COLO668 (cell line): ENCODE results near the gene EEF2K.
"Not testable (repeated sequence)": the region's sequence is repeated elsewhere in the genome, so short reads cannot be mapped to it uniquely, and the experiment has no call there.

Experiments
- DNase-seq: peaks from one replicate; lab custom pipeline; 2025; ENCODE audit not compliant: unreplicated experiment; lab: John Stamatoyannopoulos, UW

The EEF2K gene

DNA sequence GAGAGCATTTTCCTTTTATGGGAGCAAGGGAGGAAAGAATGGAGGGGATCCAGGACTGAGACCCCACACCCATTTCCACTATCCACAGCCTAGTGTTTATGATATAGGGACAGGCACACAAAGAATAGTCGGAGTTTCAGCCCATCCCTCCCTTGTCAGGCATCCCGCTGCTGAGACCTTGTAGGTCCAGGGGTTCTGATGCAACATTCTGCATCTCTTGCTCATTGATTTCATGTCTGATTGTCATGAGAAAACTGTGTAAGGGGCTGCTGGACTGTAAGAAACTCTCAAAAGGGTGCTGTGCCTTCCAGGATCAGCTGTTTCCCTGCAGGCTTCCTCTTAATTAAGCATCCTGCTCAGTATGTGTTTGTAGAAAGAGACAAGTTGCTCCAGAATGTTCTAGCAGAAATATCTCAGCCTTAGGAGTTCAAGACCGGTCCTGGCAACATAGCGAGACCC lies 85.8 kb downstream of the EEF2K start:
- DNase-seq: no peak

DNA sequence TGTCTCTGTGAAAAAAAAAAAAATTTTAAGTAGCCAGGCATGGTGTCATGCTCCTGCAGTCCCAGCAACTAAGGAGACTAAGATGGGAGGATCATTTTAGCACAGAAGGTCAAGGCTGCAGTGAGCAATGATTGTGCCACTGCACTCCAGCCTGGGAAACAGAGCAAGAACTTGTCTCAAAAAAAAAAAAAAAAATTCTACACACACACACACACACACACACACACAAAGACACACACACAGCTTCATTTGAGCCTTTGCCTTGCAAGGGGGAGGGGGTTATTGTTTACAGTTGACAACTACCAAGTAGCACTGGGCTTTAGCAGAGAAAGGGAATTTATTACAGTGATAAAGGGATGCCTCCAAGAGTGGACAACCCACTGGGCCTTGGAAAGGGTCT lies 86.2 kb downstream of the EEF2K start:
- no peak for DNase-seq

GRCh38 chr16:22293137-22294106 lies 87.3 kb downstream of the EEF2K start:
- DNase-seq: no peak

- no peak for DNase-seq
Measured at GRCh38 chr16:22296225-22297113, 90.4 kb downstream of the EEF2K start.

DNA sequence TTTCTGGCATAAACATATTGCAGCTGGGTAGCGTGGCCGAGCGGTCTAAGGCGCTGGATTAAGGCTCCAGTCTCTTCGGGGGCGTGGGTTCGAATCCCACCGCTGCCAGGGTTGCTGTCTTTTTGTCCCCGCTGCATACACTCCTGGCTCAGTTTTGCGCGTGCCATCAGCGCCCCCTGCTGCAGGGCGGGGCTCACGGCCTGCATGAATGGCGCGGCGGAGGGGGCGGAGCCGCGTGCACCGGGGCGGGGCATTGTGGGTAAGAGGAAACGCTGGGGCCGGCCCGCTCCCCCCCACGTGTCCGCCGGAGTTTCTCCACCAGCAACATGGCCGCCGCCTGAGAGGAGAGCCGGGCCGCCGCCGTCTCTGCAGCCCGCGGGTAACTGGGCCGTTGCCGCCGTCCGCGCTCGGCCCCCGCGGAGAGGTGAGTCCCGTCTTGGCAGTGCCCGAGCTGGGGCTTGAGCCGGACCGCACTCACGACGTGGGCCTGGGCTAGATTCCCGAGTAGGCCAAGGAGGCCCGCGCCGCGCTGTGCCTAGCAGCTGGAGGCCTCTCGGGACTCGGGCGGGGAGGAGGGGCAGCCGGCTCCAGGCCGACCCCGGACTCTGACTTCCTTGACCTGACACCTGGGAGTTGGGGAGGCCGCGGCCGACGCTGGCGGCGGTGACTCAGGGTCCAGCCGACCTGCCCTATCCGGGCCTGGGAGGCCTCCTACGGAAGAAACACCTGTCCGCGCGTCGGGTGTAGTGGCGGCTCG lies 91.2 kb downstream of the EEF2K start, which contains the start of gene POLR3E:
TSS of gene POLR3E (plus strand) at position 296 of the 757 bp plus-strand sequence. CDS start 5,560 bp downstream, outside the sequence.
- peak; percentile 97 for DNase-seq

- peak; percentile 58 for DNase-seq
Measured at GRCh38 chr16:22297871-22298733, 92.0 kb downstream of the EEF2K start.

DNA sequence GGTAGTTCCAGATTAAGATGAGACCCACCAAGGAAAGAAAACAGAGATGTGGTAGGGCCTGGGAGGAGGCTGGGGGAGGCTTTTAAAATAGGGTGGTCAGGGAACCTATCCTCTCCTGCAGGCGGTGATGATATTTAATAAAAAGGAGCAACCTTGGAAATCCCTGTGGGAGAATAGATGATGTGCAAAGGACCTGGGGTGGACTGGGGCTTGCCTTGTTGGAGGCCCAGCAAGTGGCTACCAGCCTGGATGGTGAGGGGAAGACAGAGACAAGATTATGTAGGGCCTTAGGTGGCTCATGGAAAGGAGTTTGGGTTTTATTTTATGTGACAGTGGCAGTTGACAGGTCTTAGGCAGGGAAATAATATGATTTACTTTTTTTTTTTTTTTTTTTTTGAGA lies 93.0 kb downstream of the EEF2K start:
- DNase-seq: no peak

DNA sequence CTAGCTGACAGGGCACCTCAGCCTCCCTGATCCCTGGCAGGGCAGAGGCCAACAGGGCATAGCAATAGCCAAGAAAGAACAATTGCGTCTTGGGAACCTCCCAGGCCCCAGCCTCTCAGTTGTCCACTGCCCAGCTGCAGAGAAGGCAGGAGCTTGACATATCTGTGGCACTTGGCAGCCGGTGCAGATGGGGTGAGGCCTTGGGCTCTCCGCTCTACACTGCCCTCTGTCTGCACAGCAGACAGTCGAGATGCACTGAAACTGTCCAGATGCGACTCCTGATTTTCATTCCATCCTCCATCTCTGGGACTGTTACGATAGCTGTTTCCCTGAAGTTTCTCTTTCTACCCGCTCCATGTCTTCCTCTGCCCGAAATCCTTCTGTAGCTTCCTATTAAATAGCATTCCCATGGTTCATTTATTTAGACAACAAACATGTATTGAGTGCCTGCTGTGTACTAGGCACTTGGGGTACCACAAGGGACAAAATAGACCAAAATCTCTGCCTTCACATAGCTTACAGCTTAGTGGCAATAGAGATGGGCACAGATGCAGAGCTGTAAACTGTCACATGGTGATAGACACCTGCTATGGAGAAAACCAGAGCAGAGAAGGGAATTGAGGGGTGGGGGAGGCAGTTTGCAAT lies 94.5 kb downstream of the EEF2K start:
- peak; percentile 46 for DNase-seq

DNA sequence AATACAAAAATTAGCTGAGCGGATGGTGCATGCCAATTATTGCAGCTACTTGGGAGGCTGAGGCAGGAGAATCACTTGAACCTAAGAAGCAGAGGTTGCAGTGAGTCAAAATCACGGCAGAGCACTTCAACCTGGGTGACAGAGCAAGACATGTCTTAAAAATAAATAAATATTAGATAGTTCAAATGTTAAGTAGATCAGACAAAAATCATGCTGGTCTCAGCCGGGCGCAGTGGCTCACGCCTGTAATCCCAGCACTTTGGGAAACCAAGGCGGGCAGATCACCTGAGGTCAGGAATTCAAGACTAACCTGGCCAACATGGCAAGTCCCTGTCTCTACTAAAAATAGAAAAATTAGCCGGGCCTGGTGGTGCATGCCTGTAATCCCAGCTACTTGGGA lies 95.3 kb downstream of the EEF2K start:
- not testable (repeated sequence) for DNase-seq

GRCh38 chr16:22302776-22303363 lies 96.8 kb downstream of the EEF2K start:
- no peak for DNase-seq

DNA sequence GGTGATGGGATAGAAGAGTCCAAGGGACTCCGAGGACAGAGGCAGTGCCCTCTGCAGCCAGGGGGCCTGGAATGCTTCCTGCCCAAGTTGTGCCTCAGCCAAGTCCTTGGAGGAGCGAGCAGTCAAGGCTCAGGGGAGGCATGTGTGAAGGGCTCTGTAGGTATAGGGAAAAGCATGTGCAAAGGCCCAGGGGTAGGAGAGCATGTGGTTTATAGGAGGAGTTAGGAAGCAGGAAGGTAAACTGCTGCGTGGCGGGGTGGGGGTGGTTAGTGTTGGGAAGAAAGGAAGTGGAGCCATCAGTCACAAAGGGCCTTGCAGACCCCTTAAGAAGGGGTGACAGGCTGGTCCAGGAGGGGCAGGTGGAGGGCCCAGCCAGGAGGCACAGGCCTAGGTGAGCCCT lies 98.3 kb downstream of the EEF2K start:
- no peak for DNase-seq

DNA sequence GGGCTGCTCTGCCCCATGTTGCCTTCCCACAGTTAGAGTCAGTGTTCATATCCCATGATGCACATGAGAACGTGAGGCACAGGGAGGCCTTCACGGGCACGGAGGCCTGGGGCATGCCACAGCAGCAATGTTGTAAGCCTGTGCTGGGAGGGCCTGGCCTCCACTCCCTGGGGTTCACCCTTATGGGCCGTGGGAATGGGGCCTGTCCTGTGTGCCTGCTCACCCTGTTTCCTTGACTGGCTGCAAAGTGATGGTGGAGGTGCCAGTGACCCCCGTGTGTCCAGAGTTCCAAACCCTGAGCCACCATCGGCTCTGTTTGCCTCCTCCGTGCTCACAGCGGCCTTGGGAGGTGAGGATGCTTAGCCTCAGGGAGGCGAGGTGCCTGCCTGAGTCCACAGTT lies 100.7 kb downstream of the EEF2K start:
- no peak for DNase-seq

DNA sequence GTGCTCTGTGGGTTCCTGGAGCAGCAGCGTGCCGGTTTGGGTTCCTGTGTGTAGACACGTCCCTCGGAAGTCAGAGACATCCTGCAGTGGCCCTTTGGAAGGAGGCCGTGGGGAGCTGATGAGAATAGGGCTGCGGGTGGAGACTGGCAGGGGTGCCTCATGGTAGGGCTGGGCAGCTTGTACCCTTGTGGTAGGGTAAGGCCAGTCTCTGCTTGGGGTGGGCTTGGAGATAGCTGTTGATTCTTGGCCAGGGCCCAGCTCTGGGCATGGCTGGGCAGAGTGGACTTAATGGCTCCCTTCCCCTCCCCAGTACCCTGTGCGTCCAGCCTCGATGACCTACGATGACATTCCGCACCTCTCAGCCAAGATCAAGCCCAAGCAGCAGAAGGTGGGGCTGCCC lies 101.8 kb downstream of the EEF2K start:
- DNase-seq: no peak

- no peak for DNase-seq
Measured at GRCh38 chr16:22308824-22309520, 102.9 kb downstream of the EEF2K start.

DNA sequence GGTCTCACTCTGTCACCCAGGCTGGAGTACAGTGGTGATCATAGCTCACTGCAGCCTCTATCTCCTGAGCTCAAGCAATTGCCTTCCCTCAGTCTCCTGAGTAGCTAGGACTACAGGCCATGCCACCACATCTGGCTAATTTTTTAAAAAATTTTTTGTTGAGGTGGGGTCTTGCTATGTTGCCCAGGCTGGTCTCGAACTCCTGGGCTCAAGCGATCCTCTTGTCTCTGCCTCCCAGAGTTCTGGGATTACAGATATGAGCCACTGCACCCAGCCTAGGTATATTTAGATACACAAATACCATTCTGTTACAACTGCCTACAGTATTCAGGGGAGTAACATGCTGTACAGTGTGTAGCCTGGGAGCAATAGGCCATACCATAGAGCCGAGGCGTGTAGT lies 105.4 kb downstream of the EEF2K start:
- DNase-seq: no peak

DNA sequence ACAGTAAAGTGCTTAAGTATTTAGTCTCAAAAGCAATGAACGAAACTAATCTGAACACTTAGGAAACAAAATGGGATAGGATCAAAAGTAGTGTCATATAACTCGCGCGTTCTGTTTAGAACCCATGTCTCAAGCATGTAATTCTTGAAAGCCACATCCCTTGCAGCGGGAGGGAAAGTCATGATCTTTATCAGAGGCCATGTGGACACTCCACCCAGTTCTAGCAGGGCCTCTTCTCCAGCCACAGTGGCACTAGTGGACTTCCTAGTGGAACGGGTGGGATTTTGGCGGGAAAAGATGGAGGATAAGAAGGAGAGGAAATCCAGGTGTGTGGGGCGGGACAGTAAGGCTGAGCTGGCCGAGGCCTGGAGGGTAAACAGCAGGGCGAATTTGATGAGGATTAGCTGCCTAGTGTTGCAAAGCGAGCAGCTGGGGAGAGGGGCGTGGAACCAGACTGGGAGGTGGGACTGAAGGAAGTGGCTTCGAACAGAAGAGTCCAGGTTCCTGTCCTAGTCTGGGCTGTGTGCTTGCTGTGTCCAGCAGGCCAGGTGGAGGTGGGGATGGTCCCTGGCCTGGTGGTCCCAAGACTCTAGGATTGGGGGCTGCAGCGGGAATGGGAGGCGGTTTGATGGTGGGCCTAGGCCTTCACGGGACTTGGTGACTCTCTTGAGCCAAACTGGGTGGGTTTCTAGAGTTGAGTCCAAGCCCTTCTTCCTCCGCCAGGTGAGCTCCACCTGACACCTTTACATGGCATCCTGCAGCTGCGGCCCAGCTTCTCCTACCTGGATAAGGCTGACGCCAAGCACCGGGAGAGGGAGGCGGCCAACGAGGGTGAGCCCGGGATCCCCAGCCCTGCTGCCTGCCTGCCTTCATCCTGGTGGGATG lies 107.1 kb downstream of the EEF2K start:
- DNase-seq: no peak

DNA sequence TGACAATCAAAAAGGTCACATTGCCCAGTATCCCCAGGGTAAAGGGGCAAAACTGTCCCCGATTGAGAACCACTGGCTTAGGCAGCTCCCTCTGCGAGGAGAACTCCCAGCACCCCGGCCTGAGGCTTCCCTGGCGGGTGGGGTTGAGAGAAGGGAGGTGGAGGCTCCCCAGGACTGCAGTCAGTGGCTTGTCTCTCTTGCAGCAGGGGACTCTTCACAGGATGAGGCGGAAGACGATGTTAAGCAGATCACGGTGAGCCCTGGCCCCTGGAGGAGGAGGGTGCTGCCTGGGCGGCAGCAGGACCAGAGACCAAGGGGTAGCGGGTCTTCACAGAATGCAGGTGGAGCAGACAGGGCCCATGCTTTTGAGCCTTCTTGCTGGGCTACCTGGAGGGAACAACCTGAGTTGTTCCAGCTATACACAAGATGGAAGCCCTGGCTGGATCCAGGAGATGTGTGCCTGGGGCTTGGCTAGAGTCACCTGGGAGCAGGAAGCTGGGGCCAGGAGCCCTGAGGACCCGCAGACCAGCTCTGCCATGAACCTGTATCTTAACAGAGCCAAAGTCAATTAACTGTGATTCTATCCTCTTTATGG lies 107.9 kb downstream of the EEF2K start:
- no peak for DNase-seq
